Tibial nerve (tissue), 4 donors: ENCODE measurements around the gene ZNF606. TPM values are rescaled to one million over a fixed set of nuclear protein-coding genes. Genes with fewer than 3 reads are reported as not detected.

ENCODE experiments used
- DNase-seq, 2 donors: peaks; one replicate each; pipeline ENCODE4 v3.0.0-alpha.2; 2019; ENCODE audit warnings: low spot score in 2 of 2
- H3K27ac ChIP-seq, 4 donors: fragments of 200-600 bp; sonication (generic) in 3 of 4; one replicate each; pipeline ENCODE4 v1.5.1; 2017 to 2019; ENCODE audit warnings: mild to moderate bottlenecking in 1 of 4
- H3K27me3 ChIP-seq, 2 donors: fragments of 200-600 bp; sonication (generic) in 1 of 2; one replicate each; pipeline versions ENCODE4 v1.5.1 to v1.6.0; 2017 to 2019
- H3K36me3 ChIP-seq, 3 donors: fragments of 200-600 bp; sonication (generic); one replicate each; pipeline ENCODE4 v1.5.1; 2018 to 2019
- H3K4me1 ChIP-seq, 4 donors: fragments of 200-600 bp; sonication (generic) in 3 of 4; one replicate each; pipeline ENCODE4 v1.5.1; 2017 to 2019
- H3K4me3 ChIP-seq, 4 donors: fragments of 200-600 bp; sonication (generic) in 3 of 4; one replicate each; pipeline ENCODE4 v1.5.1; 2017 to 2019; ENCODE audit warnings: mild to moderate bottlenecking in 1 of 4, moderate library complexity in 1 of 4
- H3K9me3 ChIP-seq, 4 donors: fragments of 200-600 bp; sonication (generic) in 3 of 4; one replicate each; pipeline ENCODE4 v1.5.1; 2017 to 2019
- EP300 ChIP-seq, 2 donors: sonication (generic); formaldehyde crosslinking; IDR thresholded peaks; one replicate each; pipeline ENCODE4 v1.6.1; 2017; ENCODE audit warnings: antibody characterized with exemption in 2 of 2, mild to moderate bottlenecking in 1 of 2
- POLR2A ChIP-seq, 2 donors: fragments of 450-650 bp; IDR thresholded peaks; one replicate each; pipeline ENCODE4 v1.6.1; 2017; ENCODE audit warnings: antibody characterized with exemption in 2 of 2, mild to moderate bottlenecking in 2 of 2, moderate library complexity in 2 of 2
- WGBS, 2 donors: methylation state at CpG; one replicate each; pipeline ENCODE4 v1.1.5; 2018; 5-methylcytosine and 5-hydroxymethylcytosine counted together
- total RNA-seq, 4 donors: library from RNA; depleted of rRNA; stranded (reverse); fragments of >200 nt; gene quantifications; one replicate each; pipeline ENCODE4 v1.1.0, GENCODE V29; 2016
- TF ChIP-seq, protein P1 (sequence below), 5 experiments: fragments of 200-600 bp in 3 of 5; fragments of 450-650 bp in 2 of 5; sonication (generic) in 3 of 5; IDR thresholded peaks; one replicate each; pipeline ENCODE4 v1.5.1; 2016 to 2019; ENCODE audit warnings: antibody characterized with exemption in 5 of 5, mild to moderate bottlenecking in 3 of 5, moderate library complexity in 2 of 5

The ZNF606 gene
- total RNA-seq, 4 donors from 2014 or later = 24.6 to 44.4 (median 37.7) TPM

DNA sequence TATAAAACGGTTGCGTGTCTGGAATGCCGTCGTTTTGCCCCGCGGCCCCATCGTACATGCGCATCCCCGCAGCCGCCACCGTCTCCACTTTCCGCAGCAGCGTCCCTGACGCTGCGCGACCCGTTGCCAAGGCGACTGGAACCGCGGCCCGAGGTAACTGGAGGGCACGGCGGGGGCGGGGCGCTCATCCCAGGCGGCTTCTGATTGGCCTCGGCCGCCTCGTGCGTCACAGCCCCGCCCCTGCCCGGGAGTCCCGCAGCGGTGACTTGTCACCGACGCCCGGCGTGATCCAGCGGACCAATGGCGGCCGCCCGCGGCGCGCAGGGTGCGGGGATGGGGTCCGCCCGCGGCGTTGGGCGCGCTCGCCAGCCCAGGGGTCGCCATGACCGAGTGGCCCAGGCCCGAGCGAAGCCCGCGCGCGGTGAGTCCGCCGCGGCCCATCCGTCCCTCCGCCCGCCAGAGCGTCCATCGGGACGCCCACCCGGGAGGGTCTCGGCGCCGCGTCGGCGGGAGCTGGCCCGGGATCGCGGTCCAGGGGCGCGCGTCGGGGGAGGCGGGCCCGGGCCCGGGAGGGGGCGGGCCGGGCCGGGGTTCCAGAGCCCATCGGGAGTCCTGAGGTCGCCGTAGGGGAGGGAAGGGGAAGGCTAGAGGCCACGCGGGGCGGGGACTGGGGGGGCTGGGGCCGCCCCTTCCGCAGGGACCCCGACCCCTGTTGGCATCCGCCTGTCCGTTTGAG, 31.3 kb upstream of the ZNF606 start, which contains the start of gene ZSCAN1:
ZSCAN1 (plus strand) TSS at position 285 of the 736 bp plus-strand sequence. CDS start 3,812 bp downstream, outside the sequence.
- peaks cover 0 to 20% of the 10 kb centered on the region in 2 donors for H3K27me3 ChIP-seq
- H3K4me3 ChIP-seq = peak within 1 kb of the TSS in 1 of 4 donors; percentile 51
- no peaks in the 10 kb centered on the region for H3K4me1 ChIP-seq
- TF ChIP-seq EP300 (IDR thresholded peaks at IDR 0.05) = no peak
- peaks cover 0 to 9% (median 0%) of the 10 kb centered on the region in 3 donors for H3K36me3 ChIP-seq
- peaks cover 0 to 91% (median 4%) of the 10 kb centered on the region in 4 donors for H3K9me3 ChIP-seq
- peak; percentile 19 to 38 for DNase-seq
- peak within 1 kb of the TSS in 1 of 4 donors; percentile 67 for H3K27ac ChIP-seq
- 2 to 6% methylated on average over 23 to 38 of the region's 101 CpGs for WGBS, 2 donors

- Histone ChIP-seq H3K27me3 (no peaks in the 10 kb centered on the region), H3K4me1 (no peaks in the 10 kb centered on the region), H3K27ac (no peak overlapping the region), H3K36me3 (no peaks in the 10 kb centered on the region), H3K9me3 (peaks cover 0 to 71% (median 0%) of the 10 kb centered on the region in 4 donors), H3K4me3 (no peak overlapping the region)
- DNase-seq = no peak
- TF ChIP-seq POLR2A (IDR thresholded peaks at IDR 0.05) (no peak), EP300 (IDR thresholded peaks at IDR 0.05) (no peak)
- TF ChIP-seq, protein P1, sequence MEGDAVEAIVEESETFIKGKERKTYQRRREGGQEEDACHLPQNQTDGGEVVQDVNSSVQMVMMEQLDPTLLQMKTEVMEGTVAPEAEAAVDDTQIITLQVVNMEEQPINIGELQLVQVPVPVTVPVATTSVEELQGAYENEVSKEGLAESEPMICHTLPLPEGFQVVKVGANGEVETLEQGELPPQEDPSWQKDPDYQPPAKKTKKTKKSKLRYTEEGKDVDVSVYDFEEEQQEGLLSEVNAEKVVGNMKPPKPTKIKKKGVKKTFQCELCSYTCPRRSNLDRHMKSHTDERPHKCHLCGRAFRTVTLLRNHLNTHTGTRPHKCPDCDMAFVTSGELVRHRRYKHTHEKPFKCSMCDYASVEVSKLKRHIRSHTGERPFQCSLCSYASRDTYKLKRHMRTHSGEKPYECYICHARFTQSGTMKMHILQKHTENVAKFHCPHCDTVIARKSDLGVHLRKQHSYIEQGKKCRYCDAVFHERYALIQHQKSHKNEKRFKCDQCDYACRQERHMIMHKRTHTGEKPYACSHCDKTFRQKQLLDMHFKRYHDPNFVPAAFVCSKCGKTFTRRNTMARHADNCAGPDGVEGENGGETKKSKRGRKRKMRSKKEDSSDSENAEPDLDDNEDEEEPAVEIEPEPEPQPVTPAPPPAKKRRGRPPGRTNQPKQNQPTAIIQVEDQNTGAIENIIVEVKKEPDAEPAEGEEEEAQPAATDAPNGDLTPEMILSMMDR (IDR thresholded peaks at IDR 0.05) = no peak
- WGBS, 2 donors = 82 to 87% methylated on average over 7 to 12 of the region's 12 CpGs
Measured at GRCh38 chr19:58024661-58025060, 22.0 kb upstream of the ZNF606 start.

GRCh38 chr19:58022283-58022660, 19.7 kb upstream of the ZNF606 start:
- Histone ChIP-seq H3K27ac (no peak overlapping the region), H3K4me1 (no peaks in the 10 kb centered on the region), H3K27me3 (no peaks in the 10 kb centered on the region), H3K36me3 (no peaks in the 10 kb centered on the region), H3K9me3 (peaks cover 0 to 66% (median 0%) of the 10 kb centered on the region in 4 donors), H3K4me3 (no peak overlapping the region)
- no peak for TF ChIP-seq EP300 (IDR thresholded peaks at IDR 0.05)
- no peak for TF ChIP-seq POLR2A (IDR thresholded peaks at IDR 0.05)
- TF ChIP-seq, protein P1 (IDR thresholded peaks at IDR 0.05) = no peak
- 57 to 73% methylated on average over 4 of the region's 4 CpGs for WGBS, 2 donors
- no peak for DNase-seq

DNA sequence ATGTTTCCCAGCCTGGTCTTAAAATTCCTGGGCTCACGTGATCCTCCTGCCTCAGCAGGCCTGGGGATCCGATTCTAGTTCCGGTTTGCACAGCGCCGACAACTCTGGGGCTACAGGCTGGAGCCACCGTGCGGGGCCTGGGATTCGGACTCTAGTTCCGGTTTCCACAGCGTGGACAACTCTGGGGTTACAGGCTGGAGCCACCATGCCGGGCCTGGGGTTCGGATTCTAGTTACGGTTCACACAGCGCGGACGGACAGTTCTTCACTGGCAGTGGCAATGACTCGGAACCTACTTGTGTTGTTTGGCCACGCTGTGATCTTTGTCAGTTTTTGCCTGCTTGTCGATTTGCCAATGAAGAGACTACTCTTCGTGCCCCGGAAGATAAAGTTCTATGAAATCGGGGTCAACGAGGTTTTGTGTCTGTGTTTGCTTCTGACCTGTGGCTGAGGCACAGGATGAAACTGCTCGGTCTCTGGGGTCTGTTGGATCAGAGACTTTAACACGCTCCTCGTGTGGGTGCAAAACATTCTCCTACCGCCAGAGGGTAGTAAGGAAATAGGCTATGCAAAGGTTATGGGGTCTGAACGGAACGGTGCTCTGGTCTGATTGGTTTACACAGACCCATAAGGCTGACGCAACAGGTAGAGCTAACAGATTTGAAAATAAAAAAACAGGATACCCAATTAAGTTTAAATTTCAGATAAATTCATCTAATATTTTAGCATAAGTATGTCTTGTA, 19.1 kb upstream of the ZNF606 start:
- H3K36me3 ChIP-seq = no peaks in the 10 kb centered on the region
- no peaks in the 10 kb centered on the region for H3K4me1 ChIP-seq
- no peak overlapping the region for H3K27ac ChIP-seq
- no peak overlapping the region for H3K4me3 ChIP-seq
- DNase-seq = peak in 1 of 2 donors; percentile 59
- 53 to 54% methylated on average over 30 of the region's 30 CpGs for WGBS, 2 donors
- no peak for TF ChIP-seq POLR2A (IDR thresholded peaks at IDR 0.05)
- TF ChIP-seq, protein P1 (IDR thresholded peaks at IDR 0.05) = peak; percentile 20 to 52 (median 30)
- no peak for TF ChIP-seq EP300 (IDR thresholded peaks at IDR 0.05)
- H3K27me3 ChIP-seq = no peaks in the 10 kb centered on the region
- H3K9me3 ChIP-seq = peaks cover 0 to 72% (median 0%) of the 10 kb centered on the region in 4 donors

DNA sequence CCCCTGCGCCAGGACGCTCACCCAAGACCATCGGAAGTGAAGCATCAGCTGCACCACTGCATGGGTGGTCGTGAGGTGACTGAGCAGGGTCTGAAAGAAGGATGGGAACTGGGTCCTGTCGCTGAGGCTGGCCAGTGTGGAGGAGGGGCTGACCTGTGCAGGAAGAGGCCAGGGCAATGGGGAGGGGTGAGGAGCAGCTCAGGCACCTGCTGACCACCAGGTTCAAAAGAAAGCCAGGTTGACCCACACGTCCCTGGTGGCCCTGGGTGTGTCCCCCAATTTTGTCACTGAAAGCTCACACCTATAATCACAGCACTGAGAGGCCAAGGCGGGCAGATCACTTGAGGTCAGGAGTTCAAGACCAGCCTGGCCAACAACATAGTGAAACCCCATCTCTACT, 17.5 kb upstream of the ZNF606 start:
- TF ChIP-seq EP300 (IDR thresholded peaks at IDR 0.05) (no peak), POLR2A (IDR thresholded peaks at IDR 0.05) (no peak)
- TF ChIP-seq, protein P1 (IDR thresholded peaks at IDR 0.05) = no peak
- H3K27ac ChIP-seq = no peak overlapping the region
- H3K4me1 ChIP-seq = no peaks in the 10 kb centered on the region
- H3K36me3 ChIP-seq = no peaks in the 10 kb centered on the region
- no peaks in the 10 kb centered on the region for H3K27me3 ChIP-seq
- H3K9me3 ChIP-seq = peaks cover 0 to 72% (median 0%) of the 10 kb centered on the region in 4 donors
- H3K4me3 ChIP-seq = no peak overlapping the region
- DNase-seq = no peak
- WGBS, 2 donors = 74 to 77% methylated on average over 7 of the region's 7 CpGs
